ENCODE results near the gene KIF12. TPM values are rescaled to one million over a fixed set of nuclear protein-coding genes. Genes with fewer than 3 reads are reported as not detected.

The KIF12 gene
- total RNA-seq (100 to 1,000 TPM in 1 of 6 donors, 10 to 100 TPM in 5; 40.4 to 124 (median 58.5) TPM), polyA plus RNA-seq (100 to 1,000 TPM; 393 to 605 TPM)

DNA sequence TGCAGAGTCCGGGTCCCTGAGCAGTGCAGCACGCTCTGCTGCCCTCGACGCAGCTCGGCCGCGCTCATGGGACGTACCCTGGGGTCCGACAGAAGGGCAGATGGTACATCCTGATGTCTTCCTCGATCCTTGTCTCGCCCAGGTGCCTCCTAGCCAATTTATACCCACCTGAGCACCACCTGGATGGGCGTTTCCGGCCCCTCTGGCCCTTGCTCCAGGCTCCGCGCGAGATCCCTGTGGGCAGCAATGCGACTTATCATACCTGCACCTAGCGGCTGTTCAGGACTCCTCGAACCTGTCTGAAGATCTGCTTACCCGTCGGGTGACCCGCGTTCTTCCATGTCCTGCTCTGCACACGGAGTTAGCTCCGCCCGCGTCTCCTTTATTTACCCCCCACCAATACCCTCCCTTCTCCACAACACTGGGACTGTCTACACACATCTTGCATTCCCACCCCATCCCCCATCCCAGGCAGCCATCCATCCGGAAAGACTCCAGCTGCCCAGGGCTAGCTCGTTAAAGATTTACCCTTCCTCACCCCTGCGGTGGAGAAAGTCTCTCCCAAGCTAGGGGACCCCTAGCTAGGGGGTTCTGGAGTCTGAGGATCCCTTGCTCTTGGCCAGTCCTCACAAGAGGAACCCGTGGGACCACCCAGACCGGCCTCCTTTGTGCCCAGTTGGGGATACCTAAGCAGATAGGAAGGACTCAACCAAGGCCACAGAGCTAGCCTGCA is at the start of gene KIF12:
Gene KIF12, minus strand, starts transcription at position 357 of the 733 bp plus-strand sequence. Its CDS starts 16 bp downstream, at position 341.
- Histone ChIP-seq H3K9me3 (no peaks in the 10 kb centered on the region), H3K36me3 (peaks cover 0 to 19% (median 6%) of the 10 kb centered on the region in 3 donors), H3K27ac (peak within 1 kb of the TSS; percentile 57 to 90 (median 86)), H3K4me1 (peaks cover 0 to 10% (median 9%) of the 10 kb centered on the region in 3 donors), H3K4me3 (peak within 1 kb of the TSS; percentile 37 to 68 (median 54)), H3K27me3 (no peaks in the 10 kb centered on the region)
- DNase-seq = peak; percentile 74 to 92 (median 88)
- ATAC-seq = peak; percentile 73 to 84 (median 80)
- WGBS, 2 donors = 6 to 8% methylated on average over 32 of the region's 32 CpGs
- intact Hi-C loops (cut with DNase I) = no loop called here
- no peak for TF ChIP-seq CTCF (IDR thresholded peaks at IDR 0.05)
- no peak for FAIRE-seq

GRCh38 chr9:114146735-114147134 is 47.6 kb upstream of the KIF12 start:
- Histone ChIP-seq H3K4me3 (no peak overlapping the region), H3K27me3 (no peaks in the 10 kb centered on the region), H3K9me3 (no peaks in the 10 kb centered on the region), H3K4me1 (no peaks in the 10 kb centered on the region), H3K36me3 (no peaks in the 10 kb centered on the region), H3K27ac (no peak overlapping the region)
- TF ChIP-seq CTCF (IDR thresholded peaks at IDR 0.05) = no peak
- FAIRE-seq (no peak), ATAC-seq (no peak), DNase-seq (no peak)
- intact Hi-C loops (cut with DNase I) = no loop called here
- WGBS, 2 donors = 73 to 77% methylated on average over 6 of the region's 6 CpGs

- DNase-seq (no peak), FAIRE-seq (no peak), ATAC-seq (no peak)
- H3K4me1 ChIP-seq = no peaks in the 10 kb centered on the region
- no peaks in the 10 kb centered on the region for H3K36me3 ChIP-seq
- no peaks in the 10 kb centered on the region for H3K9me3 ChIP-seq
- no peak overlapping the region for H3K4me3 ChIP-seq
- intact Hi-C loops (cut with DNase I) = no loop called here
- H3K27me3 ChIP-seq = no peaks in the 10 kb centered on the region
- TF ChIP-seq CTCF (IDR thresholded peaks at IDR 0.05) = no peak
- no peak overlapping the region for H3K27ac ChIP-seq
- 92 to 94% methylated on average over 5 of the region's 5 CpGs for WGBS, 2 donors
These were observed 44.1 kb upstream of the KIF12 start for GRCh38 chr9:114143234-114143633.

DNA sequence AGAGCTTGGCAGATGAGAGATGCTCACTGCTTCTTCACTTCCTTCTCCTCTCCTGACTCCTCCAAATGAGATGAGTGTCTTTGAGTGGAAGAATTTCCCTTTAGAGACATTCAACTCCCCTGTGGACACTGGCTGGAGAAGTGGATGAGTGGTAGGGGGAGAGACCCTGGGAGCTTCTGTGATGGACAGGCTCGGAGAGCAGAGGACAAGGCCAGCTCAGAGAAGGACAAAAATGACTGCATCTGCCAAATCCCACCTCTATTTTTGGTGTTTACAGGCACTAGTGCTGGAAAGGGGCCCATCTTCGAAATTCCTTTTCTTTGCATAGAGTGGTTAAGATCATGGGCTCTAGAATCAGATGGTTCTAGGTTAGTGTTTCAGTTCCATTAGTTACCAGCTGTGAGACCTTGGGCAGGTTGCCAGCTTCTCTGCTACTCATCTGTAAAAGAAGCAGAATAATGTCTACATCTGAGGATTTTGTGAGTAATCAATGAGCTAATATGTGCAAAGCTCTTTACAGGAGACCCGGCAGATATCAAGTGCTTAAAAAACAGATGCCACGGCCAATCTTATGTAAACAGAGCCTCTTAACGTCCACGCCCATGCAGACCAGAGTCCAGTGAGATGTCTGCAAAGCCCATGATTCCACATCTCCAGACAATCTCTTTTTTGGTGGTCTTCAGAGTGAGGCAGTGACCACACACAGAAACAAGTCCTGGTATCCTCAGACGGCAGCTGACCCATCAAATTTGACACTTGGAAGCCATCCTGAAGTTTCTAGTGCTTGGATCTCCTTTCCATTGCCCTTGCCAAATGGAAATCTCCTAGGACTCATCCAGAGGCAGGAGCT is 42.7 kb upstream of the KIF12 start:
- no peak overlapping the region for H3K27ac ChIP-seq
- H3K4me1 ChIP-seq = no peaks in the 10 kb centered on the region
- 20 to 21% methylated on average over 7 of the region's 7 CpGs for WGBS, 2 donors
- intact Hi-C loops (cut with DNase I) = no loop called here
- no peak for TF ChIP-seq CTCF (IDR thresholded peaks at IDR 0.05)
- H3K9me3 ChIP-seq = no peaks in the 10 kb centered on the region
- FAIRE-seq = no peak
- no peak overlapping the region for H3K4me3 ChIP-seq
- H3K27me3 ChIP-seq = no peaks in the 10 kb centered on the region
- H3K36me3 ChIP-seq = no peaks in the 10 kb centered on the region
- peak in 3 of 4 donors; percentile 15 to 38 (median 34) for ATAC-seq
- peak in 1 of 6 donors; percentile 33 for DNase-seq
